ENCODE measurements around the gene PPP2R2C. TPM values are rescaled to one million over a fixed set of nuclear protein-coding genes. Genes with fewer than 3 reads are reported as not detected.
A peak's percentile ranks its signal among the peaks of the same experiment; 100 is the strongest.

Gene PPP2R2C
- total and polyA plus RNA-seq, 3 experiments from 2014 or later: not detected

DNA sequence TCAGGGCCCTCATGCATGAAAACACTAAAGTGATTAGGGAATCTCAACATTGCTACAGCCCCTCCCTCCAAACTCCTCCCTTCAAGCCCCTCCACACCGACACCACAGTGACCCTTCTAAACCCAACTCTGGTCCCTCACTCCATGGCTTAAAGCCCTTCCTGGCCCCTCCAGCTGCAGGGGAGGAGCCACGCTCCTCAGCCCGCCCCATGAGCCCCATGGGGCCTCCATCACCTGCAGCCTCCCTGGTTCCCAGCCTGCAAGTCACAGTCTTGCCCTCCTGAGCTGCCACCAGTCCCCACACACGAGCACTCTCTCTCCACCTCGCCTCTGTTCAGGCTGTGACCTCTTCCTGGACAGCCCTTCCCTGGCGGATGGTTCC, 31.2 kb downstream of the PPP2R2C start:
- peak overlapping the region in 1 of 8 donors; percentile 96 for H3K27ac Mint-ChIP-seq
- peaks cover 0 to 1% (median 0%) of the 10 kb centered on the region in 3 donors for H3K4me1 Mint-ChIP-seq
- CTCF ChIA-PET: no interaction called here
- H3K36me3 ChIP-seq (ENCODE audit: insufficient read depth, low read length): no peaks in the 10 kb centered on the region
- H3K36me3 Mint-ChIP-seq: no peaks in the 10 kb centered on the region
- no peaks in the 10 kb centered on the region for H3K27me3 ChIP-seq (ENCODE audit: insufficient read depth, low read length, poor library complexity, severe bottlenecking)
- peaks cover 0 to 2% (median 0%) of the 10 kb centered on the region in 5 donors for H3K9me3 Mint-ChIP-seq
- H3K27ac ChIP-seq (ENCODE audit: low read depth, low read length): no peak overlapping the region
- POLR2A ChIA-PET: no interaction called here
- no peak overlapping the region for H3K4me3 Mint-ChIP-seq
- no peak overlapping the region for H3K4me3 ChIP-seq (ENCODE audit: low read length)
- no peak for DNase-seq
- no peaks in the 10 kb centered on the region for H3K4me1 ChIP-seq (ENCODE audit: insufficient read depth, low read length)
- peaks cover 11 to 31% of the 10 kb centered on the region in 2 donors for H3K27me3 Mint-ChIP-seq
- no peaks in the 10 kb centered on the region for H3K9me3 ChIP-seq (ENCODE audit: low read length)

DNA sequence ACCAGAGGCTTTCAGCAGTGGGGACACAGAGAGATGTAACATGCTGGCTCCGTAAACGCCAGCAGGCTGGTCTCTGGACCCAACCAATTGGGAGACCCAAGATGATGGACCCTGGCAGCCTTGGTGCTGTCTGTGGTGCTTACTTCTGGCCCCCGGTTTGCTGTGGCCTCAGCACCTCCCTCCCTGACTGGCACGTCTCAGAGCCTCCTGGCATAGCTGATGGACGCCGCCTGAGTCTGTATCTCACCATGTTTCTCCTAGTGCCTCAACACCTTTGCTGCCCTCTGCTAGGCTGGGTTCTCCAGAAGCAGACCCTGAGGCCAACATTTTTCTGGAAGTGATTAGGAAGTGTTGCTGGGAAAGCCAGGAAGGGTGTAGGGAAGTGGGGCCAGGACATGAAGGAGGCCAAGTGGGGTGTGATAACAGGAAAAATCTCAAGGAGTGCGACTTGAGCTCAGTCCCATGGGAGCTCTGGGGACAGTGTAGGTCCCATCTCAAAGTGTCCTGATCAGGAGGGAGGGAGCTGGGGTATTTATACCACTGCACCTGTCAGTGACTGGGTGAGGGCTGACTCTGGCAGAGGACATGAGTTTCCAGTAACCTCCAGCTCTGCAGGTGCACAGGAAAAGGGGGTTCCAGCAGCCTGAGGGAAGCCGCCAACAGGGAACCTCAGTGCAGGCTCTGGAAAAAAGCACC, 31.8 kb downstream of the PPP2R2C start:
- no peaks in the 10 kb centered on the region for H3K9me3 ChIP-seq (ENCODE audit: low read length)
- Mint-ChIP-seq H3K27me3 (peaks cover 11 to 31% of the 10 kb centered on the region in 2 donors), H3K4me1 (peaks cover 0 to 1% (median 0%) of the 10 kb centered on the region in 3 donors), H3K9me3 (peaks cover 0 to 7% (median 4%) of the 10 kb centered on the region in 5 donors), H3K4me3 (no peak overlapping the region), H3K36me3 (no peaks in the 10 kb centered on the region), H3K27ac (no peak overlapping the region)
- H3K27ac ChIP-seq (ENCODE audit: low read depth, low read length): no peak overlapping the region
- H3K4me1 ChIP-seq (ENCODE audit: insufficient read depth, low read length): no peaks in the 10 kb centered on the region
- DNase-seq: no peak
- ChIA-PET POLR2A (no interaction called here), CTCF (no interaction called here)
- H3K36me3 ChIP-seq (ENCODE audit: insufficient read depth, low read length): no peaks in the 10 kb centered on the region
- no peaks in the 10 kb centered on the region for H3K27me3 ChIP-seq (ENCODE audit: insufficient read depth, low read length, poor library complexity, severe bottlenecking)
- no peak overlapping the region for H3K4me3 ChIP-seq (ENCODE audit: low read length)

DNA sequence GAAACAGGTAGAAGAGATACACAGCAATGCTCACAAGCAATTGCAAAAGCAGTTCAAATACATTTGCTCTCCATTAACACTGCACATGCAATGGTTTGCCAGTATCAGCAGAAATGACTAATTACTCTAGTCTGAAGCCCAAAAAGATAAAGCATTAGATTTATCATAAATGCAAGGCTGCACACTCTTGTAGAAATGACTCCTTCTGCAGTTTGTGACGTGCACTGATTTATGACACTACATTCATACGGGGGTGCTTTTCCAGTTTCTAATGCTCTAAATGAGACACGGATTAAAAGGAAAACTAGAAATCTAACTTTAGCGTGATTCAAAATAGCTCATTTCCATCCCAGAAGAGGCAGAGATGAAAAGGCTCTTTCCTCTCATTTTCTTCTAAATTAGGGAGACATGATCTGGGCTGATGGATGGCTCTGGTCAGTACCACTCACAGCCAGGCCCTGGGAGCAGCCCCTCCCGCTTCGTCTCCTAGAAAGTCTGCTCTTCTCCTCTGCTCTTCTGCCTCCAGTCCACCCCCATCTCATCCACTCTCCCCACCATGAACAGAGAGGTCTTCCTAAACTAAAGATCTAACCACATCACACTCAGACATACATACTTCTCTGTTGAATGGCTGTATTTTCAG, 33.2 kb downstream of the PPP2R2C start:
- DNase-seq: no peak
- no peak overlapping the region for H3K27ac ChIP-seq (ENCODE audit: low read depth, low read length)
- H3K36me3 Mint-ChIP-seq: peaks cover 0 to 5% (median 0%) of the 10 kb centered on the region in 3 donors
- H3K27me3 ChIP-seq (ENCODE audit: insufficient read depth, low read length, poor library complexity, severe bottlenecking): no peaks in the 10 kb centered on the region
- ChIA-PET POLR2A (no interaction called here), CTCF (no interaction called here)
- peaks cover 6 to 18% (median 11%) of the 10 kb centered on the region in 5 donors for H3K9me3 Mint-ChIP-seq
- no peak overlapping the region for H3K4me3 ChIP-seq (ENCODE audit: low read length)
- no peaks in the 10 kb centered on the region for H3K4me1 ChIP-seq (ENCODE audit: insufficient read depth, low read length)
- H3K36me3 ChIP-seq (ENCODE audit: insufficient read depth, low read length): no peaks in the 10 kb centered on the region
- H3K9me3 ChIP-seq (ENCODE audit: low read length): peaks cover 4% of the 10 kb centered on the region
- H3K4me1 Mint-ChIP-seq: peaks cover 0 to 1% (median 0%) of the 10 kb centered on the region in 3 donors
- peaks cover 11 to 33% of the 10 kb centered on the region in 2 donors for H3K27me3 Mint-ChIP-seq
- no peak overlapping the region for H3K4me3 Mint-ChIP-seq
- H3K27ac Mint-ChIP-seq: no peak overlapping the region

DNA sequence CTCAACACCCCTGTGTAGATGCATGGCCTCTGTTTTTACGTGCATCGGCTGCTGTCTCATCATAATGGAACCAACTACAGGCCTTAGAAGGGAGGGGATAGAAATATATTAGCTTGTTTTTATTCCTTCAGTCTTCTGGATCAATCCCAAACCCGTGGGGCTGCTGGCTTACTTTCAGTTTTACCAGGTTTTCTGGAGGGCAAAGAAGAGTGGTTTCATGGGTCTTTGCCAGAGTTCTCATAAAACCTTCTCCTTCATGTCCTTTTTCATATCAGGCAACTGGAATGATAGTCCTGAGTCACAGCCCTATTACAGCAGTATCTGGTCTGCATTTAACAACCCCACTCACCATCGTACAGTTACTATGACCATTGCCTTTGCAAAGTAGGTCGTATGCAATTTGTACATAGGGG, 34.6 kb downstream of the PPP2R2C start:
- H3K36me3 Mint-ChIP-seq: peaks cover 0 to 5% (median 0%) of the 10 kb centered on the region in 3 donors
- no peaks in the 10 kb centered on the region for H3K4me1 Mint-ChIP-seq
- peaks cover 11 to 30% of the 10 kb centered on the region in 2 donors for H3K27me3 Mint-ChIP-seq
- Histone ChIP-seq H3K4me1 (ENCODE audit: insufficient read depth, low read length) (no peaks in the 10 kb centered on the region), H3K9me3 (ENCODE audit: low read length) (peaks cover 4% of the 10 kb centered on the region), H3K36me3 (ENCODE audit: insufficient read depth, low read length) (no peaks in the 10 kb centered on the region), H3K27me3 (ENCODE audit: insufficient read depth, low read length, poor library complexity, severe bottlenecking) (no peaks in the 10 kb centered on the region), H3K27ac (ENCODE audit: low read depth, low read length) (no peak overlapping the region), H3K4me3 (ENCODE audit: low read length) (no peak overlapping the region)
- peaks cover 8 to 20% (median 11%) of the 10 kb centered on the region in 5 donors for H3K9me3 Mint-ChIP-seq
- no peak overlapping the region for H3K27ac Mint-ChIP-seq
- ChIA-PET POLR2A (no interaction called here), CTCF (no interaction called here)
- no peak overlapping the region for H3K4me3 Mint-ChIP-seq
- DNase-seq: no peak

DNA sequence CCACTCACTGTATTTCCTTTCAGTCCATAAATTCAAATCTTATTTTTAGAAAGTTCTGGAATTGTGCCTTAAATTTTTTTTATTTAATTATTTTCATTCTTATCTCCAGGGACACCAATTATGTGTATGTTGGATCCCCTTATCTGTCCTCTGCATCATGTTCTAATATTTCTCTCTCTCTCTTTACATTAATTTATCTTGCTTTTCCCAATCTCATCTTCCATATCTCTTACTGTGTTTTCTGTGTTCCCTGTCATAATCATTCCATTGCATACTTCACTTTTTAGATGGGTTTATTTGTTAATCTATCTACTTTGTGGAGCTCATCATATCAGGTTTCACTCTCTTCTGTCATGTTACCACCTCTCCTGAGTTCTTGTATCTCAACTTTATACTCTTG, 37.4 kb downstream of the PPP2R2C start:
- CTCF ChIA-PET: no interaction called here
- peaks cover 4% of the 10 kb centered on the region for H3K9me3 ChIP-seq (ENCODE audit: low read length)
- no peaks in the 10 kb centered on the region for H3K4me1 ChIP-seq (ENCODE audit: insufficient read depth, low read length)
- H3K27ac Mint-ChIP-seq: no peak overlapping the region
- H3K27ac ChIP-seq (ENCODE audit: low read depth, low read length): no peak overlapping the region
- H3K36me3 ChIP-seq (ENCODE audit: insufficient read depth, low read length): no peaks in the 10 kb centered on the region
- H3K9me3 Mint-ChIP-seq: peaks cover 8 to 20% (median 12%) of the 10 kb centered on the region in 5 donors
- H3K27me3 Mint-ChIP-seq: peaks cover 5 to 19% of the 10 kb centered on the region in 2 donors
- H3K4me1 Mint-ChIP-seq: no peaks in the 10 kb centered on the region
- DNase-seq: no peak
- no peak overlapping the region for H3K4me3 Mint-ChIP-seq
- H3K27me3 ChIP-seq (ENCODE audit: insufficient read depth, low read length, poor library complexity, severe bottlenecking): no peaks in the 10 kb centered on the region
- no peak overlapping the region for H3K4me3 ChIP-seq (ENCODE audit: low read length)
- POLR2A ChIA-PET: no interaction called here
- peaks cover 0 to 5% (median 0%) of the 10 kb centered on the region in 3 donors for H3K36me3 Mint-ChIP-seq

DNA sequence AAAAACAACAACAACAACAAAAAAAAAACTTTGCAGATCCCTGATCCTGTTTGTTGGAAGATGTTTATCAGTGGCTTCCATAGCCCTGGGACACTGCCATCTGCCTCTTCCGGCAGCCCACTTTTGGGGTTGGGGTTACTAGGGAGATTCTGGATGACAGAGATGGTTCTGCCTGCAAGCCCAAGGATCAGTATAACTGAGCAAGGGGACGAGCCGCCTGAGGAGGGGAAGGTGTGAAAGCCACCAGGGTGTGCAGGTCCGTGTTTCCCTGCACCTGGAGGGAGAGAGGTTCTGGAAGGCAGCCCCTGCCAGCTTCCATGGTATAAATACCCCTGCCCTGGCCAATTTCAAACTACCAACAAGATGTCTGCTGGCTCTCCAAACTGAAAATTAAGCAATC, 41.5 kb downstream of the PPP2R2C start:
- Histone ChIP-seq H3K36me3 (ENCODE audit: insufficient read depth, low read length) (no peaks in the 10 kb centered on the region), H3K27me3 (ENCODE audit: insufficient read depth, low read length, poor library complexity, severe bottlenecking) (no peaks in the 10 kb centered on the region), H3K4me1 (ENCODE audit: insufficient read depth, low read length) (no peaks in the 10 kb centered on the region), H3K27ac (ENCODE audit: low read depth, low read length) (no peak overlapping the region), H3K4me3 (ENCODE audit: low read length) (no peak overlapping the region), H3K9me3 (ENCODE audit: low read length) (peaks cover 4% of the 10 kb centered on the region)
- Mint-ChIP-seq H3K27ac (no peak overlapping the region), H3K4me3 (no peak overlapping the region), H3K27me3 (peaks cover 7 to 26% of the 10 kb centered on the region in 2 donors), H3K9me3 (peaks cover 8 to 15% (median 12%) of the 10 kb centered on the region in 5 donors), H3K36me3 (peaks cover 0 to 5% (median 0%) of the 10 kb centered on the region in 3 donors), H3K4me1 (no peaks in the 10 kb centered on the region)
- POLR2A ChIA-PET: no interaction called here
- peak in 1 of 5 donors; percentile 10 for DNase-seq
- CTCF ChIA-PET: no interaction called here

DNA sequence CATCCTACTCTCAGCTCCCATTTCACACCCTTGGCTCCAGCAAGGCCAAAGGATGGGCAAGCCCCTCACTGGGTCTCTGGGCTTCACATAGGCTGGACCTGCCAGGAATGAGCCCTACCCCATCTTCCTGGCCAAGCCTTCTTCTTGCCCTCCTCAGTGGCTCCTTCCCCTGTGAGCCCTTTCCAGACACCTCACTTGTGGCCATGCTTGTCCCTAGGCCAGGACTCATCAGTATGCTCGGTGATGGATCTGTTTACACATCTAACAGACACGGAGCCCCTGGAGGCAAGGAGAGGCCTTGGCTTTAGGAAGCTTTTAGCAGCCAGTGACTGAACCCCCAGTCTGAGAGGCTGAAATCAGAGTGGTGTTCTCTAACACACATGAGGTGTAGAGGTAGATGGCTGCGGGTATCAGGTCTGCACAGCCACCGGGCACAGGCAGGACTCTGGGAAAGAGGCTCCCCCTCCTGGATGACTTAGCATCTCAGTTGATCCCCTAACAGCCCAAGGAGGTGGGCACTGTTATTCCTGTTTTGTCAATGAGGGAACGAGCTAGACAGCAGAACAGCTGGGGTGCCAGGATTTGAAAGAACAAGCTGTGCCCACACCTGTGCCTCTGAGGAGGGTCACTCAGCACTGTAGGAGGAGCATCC, 44.8 kb downstream of the PPP2R2C start:
- H3K27ac Mint-ChIP-seq: no peak overlapping the region
- Histone ChIP-seq H3K9me3 (ENCODE audit: low read length) (no peaks in the 10 kb centered on the region), H3K36me3 (ENCODE audit: insufficient read depth, low read length) (no peaks in the 10 kb centered on the region), H3K4me3 (ENCODE audit: low read length) (no peak overlapping the region), H3K4me1 (ENCODE audit: insufficient read depth, low read length) (no peaks in the 10 kb centered on the region), H3K27me3 (ENCODE audit: insufficient read depth, low read length, poor library complexity, severe bottlenecking) (no peaks in the 10 kb centered on the region), H3K27ac (ENCODE audit: low read depth, low read length) (no peak overlapping the region)
- peaks cover 0 to 4% (median 0%) of the 10 kb centered on the region in 3 donors for H3K4me1 Mint-ChIP-seq
- H3K4me3 Mint-ChIP-seq: no peak overlapping the region
- no peak for DNase-seq
- H3K36me3 Mint-ChIP-seq: peaks cover 0 to 1% (median 0%) of the 10 kb centered on the region in 3 donors
- H3K27me3 Mint-ChIP-seq: peaks cover 17 to 38% of the 10 kb centered on the region in 2 donors
- POLR2A ChIA-PET: no interaction called here
- peaks cover 0 to 3% (median 0%) of the 10 kb centered on the region in 5 donors for H3K9me3 Mint-ChIP-seq
- CTCF ChIA-PET: no interaction called here
